Keratinocyte (primary cell): ENCODE data around the gene SMPD1. TPM values are rescaled to one million over a fixed set of nuclear protein-coding genes. Genes with fewer than 3 reads are reported as not detected.

Experiments used
- DNase-seq: peaks from one replicate; pipeline ENCODE4 v3.0.0-alpha.2; 2011; ENCODE audit warnings: low read depth, missing footprints, low spot score
- FAIRE-seq: peaks from 2 replicates; lab custom pipeline; 2011; peaks lifted over from hg19 to GRCh38; lab: Jason Lieb, UNC
- H2AFZ ChIP-seq: 2 replicates; pipeline ENCODE4 v1.6.0; 2012; ENCODE audit warnings: low read length, control low read depth, inconsistent platforms; ENCODE audit not compliant: control insufficient read depth
- H3K27ac ChIP-seq: 2 replicates; pipeline ENCODE4 v1.5.1; 2011; ENCODE audit warnings: low read length; ENCODE audit not compliant: control insufficient read depth, insufficient read depth
- H3K27me3 ChIP-seq: 3 replicates; pipeline ENCODE4 v1.6.0; 2011; ENCODE audit warnings: low read length; ENCODE audit not compliant: control insufficient read depth, insufficient read depth; ENCODE audit errors: extremely low read depth
- H3K36me3 ChIP-seq, 2 experiments: 2 replicates in 1 of 2; 3 replicates in 1 of 2; pipeline ENCODE4 v1.5.1; 2011; ENCODE audit warnings: low read length in 2 of 2, mild to moderate bottlenecking in 1 of 2; ENCODE audit not compliant: control insufficient read depth in 2 of 2, insufficient read depth in 2 of 2; ENCODE audit errors: extremely low read depth in 1 of 2
- H3K4me1 ChIP-seq: 3 replicates; pipeline ENCODE4 v1.5.1; 2011; ENCODE audit warnings: low read length; ENCODE audit not compliant: control insufficient read depth, insufficient read depth; ENCODE audit errors: extremely low read depth
- H3K4me2 ChIP-seq: 3 replicates; pipeline ENCODE4 v1.6.0; 2011; ENCODE audit warnings: low read depth, low read length; ENCODE audit not compliant: control insufficient read depth, insufficient read depth; ENCODE audit errors: extremely low read depth
- H3K4me3 ChIP-seq, 3 experiments: fragments of 200-600 bp in 1 of 3; sonication (generic) in 1 of 3; 2 replicates in 2 of 3; 3 replicates in 1 of 3; pipeline ENCODE4 v1.5.1; 2011 to 2016; ENCODE audit warnings: low read length in 3 of 3, mild to moderate bottlenecking in 3 of 3, control low read depth in 2 of 3, inconsistent platforms in 1 of 3, low read depth in 1 of 3, mixed read lengths in 1 of 3, mixed run types in 1 of 3, moderate library complexity in 1 of 3; ENCODE audit not compliant: control insufficient read depth in 2 of 3, insufficient read depth in 2 of 3; ENCODE audit errors: extremely low read depth in 1 of 3
- H3K79me2 ChIP-seq: 2 replicates; pipeline ENCODE4 v1.6.0; 2012; ENCODE audit warnings: low read length; ENCODE audit not compliant: control insufficient read depth, insufficient read depth
- H3K9ac ChIP-seq: 3 replicates; pipeline ENCODE4 v1.6.0; 2011; ENCODE audit warnings: low read length; ENCODE audit not compliant: control insufficient read depth, insufficient read depth; ENCODE audit errors: extremely low read depth
- H3K9me1 ChIP-seq: 3 replicates; pipeline ENCODE4 v1.6.0; 2011; ENCODE audit warnings: low read length; ENCODE audit not compliant: control insufficient read depth, insufficient read depth; ENCODE audit errors: extremely low read depth
- H3K9me3 ChIP-seq: 2 replicates; pipeline ENCODE4 v1.5.1; 2012; ENCODE audit warnings: low read depth, low read length; ENCODE audit not compliant: control insufficient read depth
- H4K20me1 ChIP-seq: 3 replicates; pipeline ENCODE4 v1.6.0; 2011; ENCODE audit warnings: low read length; ENCODE audit not compliant: control insufficient read depth, insufficient read depth; ENCODE audit errors: extremely low read depth
- EZH2 ChIP-seq: IDR thresholded peaks from one replicate; pipeline ENCODE4 v1.6.1; 2012; ENCODE audit warnings: inconsistent platforms, mild to moderate bottlenecking, low read length, moderate library complexity
- dilution Hi-C: fragments of 300-500 bp; cut with MboI; formaldehyde crosslinking; loops from one replicate; pipeline ENCODE4 v1.7.0; 2020; ENCODE audit warnings: low sequenced_read_pairs; ENCODE audit not compliant: extremely low pct_ligation_motif_present
- polyA plus RNA-seq, 5 experiments: library from polyadenylated mRNA; depleted of rRNA in 3 of 5; stranded (reverse) in 3 of 5; stranded (forward) in 1 of 5; unstranded in 1 of 5; fragments of >200 nt; gene quantifications; 1 replicate in 1 of 5; 2 replicates in 3 of 5; 3 replicates in 1 of 5; pipeline versions ENCODE4 v1.2.1 to v1.2.3, GENCODE V29; 2011 to 2012; ENCODE audit warnings: missing spikeins in 2 of 5, low read depth in 1 of 5, low replicate concordance in 1 of 5
- TF ChIP-seq, protein P1 (sequence below), 3 experiments: IDR thresholded peaks in 1 of 3; conservative IDR thresholded peaks in 1 of 3; optimal IDR thresholded peaks in 1 of 3; 2 replicates in 2 of 3; 3 replicates in 1 of 3; pipeline versions ENCODE3 to v1.5.1; 2011; ENCODE audit warnings: low read length in 3 of 3, mild to moderate bottlenecking in 3 of 3, moderate library complexity in 2 of 3, control low read depth in 1 of 3, inconsistent platforms in 1 of 3; ENCODE audit not compliant: insufficient read depth in 2 of 3; ENCODE audit errors: extremely low read depth in 1 of 3

SMPD1 gene
- polyA plus RNA-seq, 1 donor (not counting 4 experiments of a cell fraction or from before 2014, with no cell fraction given): 8.0 TPM

DNA sequence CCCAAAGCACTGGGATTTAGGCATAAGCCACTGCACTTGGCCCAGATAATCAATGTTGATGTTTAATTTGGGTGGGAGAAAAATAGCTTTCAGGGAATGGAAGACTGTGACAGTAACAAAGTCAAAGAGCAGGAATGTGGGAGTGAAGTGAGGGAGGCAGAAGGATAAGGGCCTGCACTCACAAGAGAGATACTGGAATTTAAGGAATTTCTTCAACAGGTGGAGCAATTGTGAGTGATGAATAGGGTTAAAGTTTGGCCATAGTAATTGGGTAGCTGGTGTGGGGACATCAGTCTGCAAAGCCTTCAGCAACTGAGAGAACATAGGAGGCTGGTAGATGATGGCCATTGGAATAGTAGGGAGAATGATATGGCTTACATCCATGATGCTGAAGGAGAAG, 37.2 kb downstream of the SMPD1 start:
- FAIRE-seq (no peak), DNase-seq (no peak)
- H3K9me1 ChIP-seq: no peaks in the 10 kb centered on the region
- TF ChIP-seq, protein P1, sequence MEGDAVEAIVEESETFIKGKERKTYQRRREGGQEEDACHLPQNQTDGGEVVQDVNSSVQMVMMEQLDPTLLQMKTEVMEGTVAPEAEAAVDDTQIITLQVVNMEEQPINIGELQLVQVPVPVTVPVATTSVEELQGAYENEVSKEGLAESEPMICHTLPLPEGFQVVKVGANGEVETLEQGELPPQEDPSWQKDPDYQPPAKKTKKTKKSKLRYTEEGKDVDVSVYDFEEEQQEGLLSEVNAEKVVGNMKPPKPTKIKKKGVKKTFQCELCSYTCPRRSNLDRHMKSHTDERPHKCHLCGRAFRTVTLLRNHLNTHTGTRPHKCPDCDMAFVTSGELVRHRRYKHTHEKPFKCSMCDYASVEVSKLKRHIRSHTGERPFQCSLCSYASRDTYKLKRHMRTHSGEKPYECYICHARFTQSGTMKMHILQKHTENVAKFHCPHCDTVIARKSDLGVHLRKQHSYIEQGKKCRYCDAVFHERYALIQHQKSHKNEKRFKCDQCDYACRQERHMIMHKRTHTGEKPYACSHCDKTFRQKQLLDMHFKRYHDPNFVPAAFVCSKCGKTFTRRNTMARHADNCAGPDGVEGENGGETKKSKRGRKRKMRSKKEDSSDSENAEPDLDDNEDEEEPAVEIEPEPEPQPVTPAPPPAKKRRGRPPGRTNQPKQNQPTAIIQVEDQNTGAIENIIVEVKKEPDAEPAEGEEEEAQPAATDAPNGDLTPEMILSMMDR (optimal IDR thresholded peaks at IDR 0.05 in 1 of 3, IDR thresholded peaks at IDR 0.05 in 1 of 3, conservative IDR thresholded peaks at IDR 0.05 in 1 of 3; ENCODE audit: extremely low read depth in 1 of 3, insufficient read depth in 2 of 3, low read length in 3 of 3): no peak
- TF ChIP-seq EZH2: no peak
- H3K79me2 ChIP-seq: no peaks in the 10 kb centered on the region
- no peak overlapping the region for H3K9ac ChIP-seq
- peaks cover 6% of the 10 kb centered on the region for H3K27me3 ChIP-seq
- no peaks in the 10 kb centered on the region for H4K20me1 ChIP-seq
- no peak overlapping the region for H2AFZ ChIP-seq
- no peak overlapping the region for H3K4me2 ChIP-seq
- H3K9me3 ChIP-seq: no peaks in the 10 kb centered on the region
- dilution Hi-C loops: no loop called here
- no peak overlapping the region for H3K4me3 ChIP-seq
- H3K27ac ChIP-seq: no peak overlapping the region
- peaks cover 8% of the 10 kb centered on the region for H3K4me1 ChIP-seq
- no peaks in the 10 kb centered on the region for H3K36me3 ChIP-seq

DNA sequence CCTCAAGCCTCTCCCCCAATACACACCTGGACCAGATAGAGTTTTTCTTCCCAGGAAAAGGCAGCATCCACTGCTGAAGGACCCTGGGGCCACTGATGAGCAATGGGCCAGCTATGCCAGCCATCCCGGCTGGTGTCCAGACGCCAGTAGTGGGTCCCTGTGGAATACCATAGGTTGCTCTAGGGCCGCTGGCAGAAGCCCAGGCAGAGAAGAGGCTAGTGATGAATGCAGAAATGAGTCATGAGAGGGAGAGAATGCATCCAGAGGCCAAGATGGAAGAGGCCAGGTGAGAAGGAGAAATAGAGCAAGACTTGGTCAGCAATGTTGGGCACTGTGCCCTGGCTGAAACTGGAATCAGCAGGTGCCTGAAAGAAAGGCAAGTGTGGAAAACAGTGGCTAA, 41.6 kb downstream of the SMPD1 start:
- H3K9me3 ChIP-seq: no peaks in the 10 kb centered on the region
- peak; percentile 32 for FAIRE-seq

More for the DNA sequence above, 41.6 kb downstream of the SMPD1 start:
- Histone ChIP-seq H3K4me1 (peaks cover 8% of the 10 kb centered on the region), H3K9me1 (no peaks in the 10 kb centered on the region), H3K9ac (no peak overlapping the region), H3K79me2 (no peaks in the 10 kb centered on the region), H4K20me1 (no peaks in the 10 kb centered on the region), H3K27ac (no peak overlapping the region), H3K36me3 (no peaks in the 10 kb centered on the region), H2AFZ (no peak overlapping the region), H3K27me3 (no peaks in the 10 kb centered on the region), H3K4me3 (no peak overlapping the region), H3K4me2 (no peak overlapping the region)
- TF ChIP-seq EZH2: no peak
- TF ChIP-seq, protein P1 (optimal IDR thresholded peaks at IDR 0.05 in 1 of 3, IDR thresholded peaks at IDR 0.05 in 1 of 3, conservative IDR thresholded peaks at IDR 0.05 in 1 of 3; ENCODE audit: extremely low read depth in 1 of 3, insufficient read depth in 2 of 3, low read length in 3 of 3): no peak
- peak; percentile 82 for DNase-seq
- dilution Hi-C loops: no loop called here
